B cell (primary cell): Measurements from ENCODE around the gene NEAT1. TPM values are rescaled to one million over a fixed set of nuclear protein-coding genes. Genes with fewer than 3 reads are reported as not detected.

ENCODE experiments used
- ATAC-seq: fragments of 200-7000 bp; cut with Tn5 transposase; one replicate; pipeline ENCODE4 v1.10.0; 2021; ENCODE audit warnings: low read depth, mild to moderate bottlenecking, moderate number of reproducible peaks, moderate library complexity
- CTCF ChIA-PET: fragments of 350-600 bp; sonication (Branson Sonifier 250); formaldehyde crosslinking; loops from one replicate; lab custom pipeline; 2021; ENCODE audit warnings: antibody characterized with exemption, inconsistent platforms; lab: Charles Lee
- POLR2A ChIA-PET: fragments of 350-600 bp; sonication (Branson Sonifier 250); formaldehyde crosslinking; loops from one replicate; lab custom pipeline; 2021; ENCODE audit warnings: antibody characterized with exemption; lab: Charles Lee
- DNase-seq: peaks from one replicate; pipeline ENCODE4 v3.0.0; 2013
- H2AFZ ChIP-seq: 2 replicates; pipeline ENCODE4 v1.6.1; 2012; ENCODE audit warnings: mild to moderate bottlenecking, low read depth, low read length; ENCODE audit not compliant: insufficient read depth, poor library complexity, severe bottlenecking
- H3K27ac ChIP-seq, 2 donors: 1 replicate in 1 of 2; 2 replicates in 1 of 2; pipeline ENCODE4 v1.5.1; 2012 to 2013; ENCODE audit warnings: low read length in 2 of 2, mild to moderate bottlenecking in 2 of 2, moderate library complexity in 1 of 2
- H3K27me3 ChIP-seq, 4 experiments: fragments of 200-600 bp in 1 of 4; sonication (generic) in 1 of 4; replicated peaks in 1 of 4; 1 replicate in 2 of 4; 2 replicates in 2 of 4; pipeline versions ENCODE4 v1.6.1 to v1.7.0; 2013 to 2016; ENCODE audit warnings: low read length in 3 of 4, mild to moderate bottlenecking in 2 of 4, mixed read lengths in 1 of 4, moderate library complexity in 1 of 4; ENCODE audit not compliant: insufficient read depth in 4 of 4, control insufficient read depth in 3 of 4; ENCODE audit errors: control extremely low read depth in 1 of 4
- H3K36me3 ChIP-seq, 2 experiments: replicated peaks in 1 of 2; 1 replicate in 1 of 2; 2 replicates in 1 of 2; pipeline versions ENCODE4 v1.6.1 to v1.7.1; 2013; ENCODE audit warnings: low read length in 1 of 2; ENCODE audit not compliant: insufficient read depth in 2 of 2, control insufficient read depth in 1 of 2; ENCODE audit errors: control extremely low read depth in 1 of 2, extremely low read depth in 1 of 2
- H3K4me1 ChIP-seq, 2 donors: fragments of 200-600 bp in 1 of 2; sonication (generic) in 1 of 2; 1 replicate in 1 of 2; 2 replicates in 1 of 2; pipeline versions ENCODE4 v1.5.1 to v1.6.1; 2013 to 2017; ENCODE audit warnings: low read length in 2 of 2; ENCODE audit not compliant: control insufficient read depth in 2 of 2, insufficient read depth in 2 of 2
- H3K4me2 ChIP-seq: replicated peaks from 2 replicates; pipeline ENCODE3; 2012; ENCODE audit warnings: mild to moderate bottlenecking, low read depth, low read length; ENCODE audit not compliant: poor library complexity, severe bottlenecking
- H3K4me3 ChIP-seq, 5 experiments: fragments of 200-600 bp in 1 of 5; sonication (generic) in 1 of 5; 1 replicate in 3 of 5; 2 replicates in 2 of 5; pipeline versions ENCODE4 v1.5.1 to v1.7.0; 2011 to 2016; ENCODE audit warnings: low read length in 4 of 5, mild to moderate bottlenecking in 4 of 5, low read depth in 2 of 5, control low read depth in 1 of 5, moderate library complexity in 1 of 5; ENCODE audit not compliant: insufficient read depth in 1 of 5; ENCODE audit errors: control extremely low read depth in 1 of 5, extremely low read depth in 1 of 5
- H3K79me2 ChIP-seq: fragments of 200-600 bp; sonication (generic); one replicate; pipeline ENCODE4 v1.6.0; 2016; ENCODE audit warnings: low read length; ENCODE audit not compliant: control insufficient read depth, insufficient read depth
- H3K9ac ChIP-seq: fragments of 200-600 bp; sonication (generic); 2 replicates; pipeline ENCODE4 v1.6.1; 2017; ENCODE audit warnings: mild to moderate bottlenecking, low read length, moderate library complexity
- H3K9me3 ChIP-seq, 3 donors: one replicate each; pipeline versions ENCODE4 v1.6.1 to v1.7.1; 2013; ENCODE audit warnings: low read length in 2 of 3; ENCODE audit not compliant: control insufficient read depth in 2 of 3, insufficient read depth in 1 of 3; ENCODE audit errors: control extremely low read depth in 1 of 3
- H4K20me1 ChIP-seq: 2 replicates; pipeline ENCODE4 v1.6.0; 2012; ENCODE audit warnings: mild to moderate bottlenecking, low read length; ENCODE audit not compliant: insufficient read depth, control insufficient read depth, poor library complexity, severe bottlenecking
- H3K27ac Mint-ChIP-seq: one replicate; pipeline ENCODE4 v1.8.0; 2021; ENCODE audit warnings: mixed read lengths
- H3K27me3 Mint-ChIP-seq: one replicate; pipeline ENCODE4 v1.8.0; 2021; ENCODE audit warnings: mixed read lengths
- H3K4me1 Mint-ChIP-seq: one replicate; pipeline ENCODE4 v1.8.0; 2021; ENCODE audit warnings: mixed read lengths
- H3K4me3 Mint-ChIP-seq: one replicate; pipeline ENCODE4 v1.8.0; 2021; ENCODE audit warnings: mixed read lengths
- H3K9me3 Mint-ChIP-seq: one replicate; pipeline ENCODE4 v1.8.0; 2022; ENCODE audit warnings: mixed read lengths; ENCODE audit not compliant: insufficient read depth
- EZH2 ChIP-seq: IDR thresholded peaks from 2 replicates; pipeline ENCODE4 v1.6.1; 2012; ENCODE audit warnings: borderline replicate concordance, low read depth, mild to moderate bottlenecking, moderate library complexity, low read length; ENCODE audit not compliant: insufficient read depth, poor library complexity, severe bottlenecking
- WGBS: methylation state at CpG from one replicate; pipeline ENCODE4 v1.1.5; 2013; ENCODE audit warnings: missing lambda C conversion rate; ENCODE audit not compliant: insufficient coverage; 5-methylcytosine and 5-hydroxymethylcytosine counted together
- intact Hi-C: fragments of 100-400 bp; cut with micrococcal nuclease; formaldehyde crosslinking; loops from one replicate; pipeline ENCODE4 v1.10.0; 2022
- polyA plus RNA-seq: library from polyadenylated mRNA; depleted of rRNA; stranded (reverse); fragments of >200 nt; gene quantifications from 2 replicates; pipeline ENCODE4 v1.2.3, GENCODE V29; 2012
- total RNA-seq, 2 donors: library from RNA; stranded (reverse); fragments of 120-200 nt in 1 of 2; gene quantifications; 1 replicate in 1 of 2; 2 replicates in 1 of 2; pipeline versions ENCODE4 v1.2.3 to v1.2.4, GENCODE V29; 2013 to 2022
- TF ChIP-seq, protein P1 (sequence below): fragments of 200-600 bp; IDR thresholded peaks from one replicate; pipeline ENCODE4 v1.8.0; 2022; ENCODE audit warnings: antibody characterized with exemption, mild to moderate bottlenecking

The NEAT1 gene
- total and polyA plus RNA-seq, 2 donors (not counting 1 experiment from before 2014, with no cell fraction given), result 66.7 to 1,642 TPM

DNA sequence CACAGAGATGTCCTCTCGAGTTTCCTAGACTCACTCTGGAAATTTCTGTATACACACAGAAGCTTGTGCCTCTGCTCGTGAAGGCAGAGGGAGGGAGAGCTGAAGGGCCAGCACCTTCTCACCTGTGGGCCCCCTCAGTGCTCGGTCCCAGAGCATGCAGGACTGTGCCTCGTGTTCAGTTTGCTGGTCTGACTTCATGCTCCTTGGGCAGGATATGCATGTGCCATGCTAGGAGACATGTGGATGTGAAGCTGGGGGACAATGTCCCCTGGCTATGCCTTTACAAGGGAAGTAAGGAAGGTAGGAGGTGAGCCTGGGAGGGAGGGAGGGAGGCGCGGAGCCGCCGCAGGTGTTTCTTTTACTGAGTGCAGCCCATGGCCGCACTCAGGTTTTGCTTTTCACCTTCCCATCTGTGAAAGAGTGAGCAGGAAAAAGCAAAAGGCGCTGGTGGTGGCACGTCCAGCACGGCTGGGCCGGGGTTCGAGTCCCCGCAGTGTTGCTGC lies 22.6 kb downstream of the NEAT1 start:
- no peak overlapping the region for H2AFZ ChIP-seq
- Mint-ChIP-seq H3K9me3 (no peaks in the 10 kb centered on the region), H3K27ac (peak overlapping the region; percentile 32), H3K4me3 (no peak overlapping the region), H3K4me1 (peaks cover 59% of the 10 kb centered on the region), H3K27me3 (no peaks in the 10 kb centered on the region)
- CTCF ChIA-PET, result no interaction called here
- no peak for DNase-seq
- H3K9ac ChIP-seq, result no peak overlapping the region
- H3K4me3 ChIP-seq, result no peak overlapping the region
- peak overlapping the region in 1 of 2 donors; percentile 11 for H3K27ac ChIP-seq
- H3K4me2 ChIP-seq, result no peak overlapping the region
- H3K36me3 ChIP-seq, result peaks cover 0 to 4% of the 10 kb centered on the region in 2 experiments
- peaks cover 0 to 3% (median 0%) of the 10 kb centered on the region in 3 donors for H3K9me3 ChIP-seq
- H3K4me1 ChIP-seq, result peaks cover 53 to 72% of the 10 kb centered on the region in 2 donors
- TF ChIP-seq, protein P1, sequence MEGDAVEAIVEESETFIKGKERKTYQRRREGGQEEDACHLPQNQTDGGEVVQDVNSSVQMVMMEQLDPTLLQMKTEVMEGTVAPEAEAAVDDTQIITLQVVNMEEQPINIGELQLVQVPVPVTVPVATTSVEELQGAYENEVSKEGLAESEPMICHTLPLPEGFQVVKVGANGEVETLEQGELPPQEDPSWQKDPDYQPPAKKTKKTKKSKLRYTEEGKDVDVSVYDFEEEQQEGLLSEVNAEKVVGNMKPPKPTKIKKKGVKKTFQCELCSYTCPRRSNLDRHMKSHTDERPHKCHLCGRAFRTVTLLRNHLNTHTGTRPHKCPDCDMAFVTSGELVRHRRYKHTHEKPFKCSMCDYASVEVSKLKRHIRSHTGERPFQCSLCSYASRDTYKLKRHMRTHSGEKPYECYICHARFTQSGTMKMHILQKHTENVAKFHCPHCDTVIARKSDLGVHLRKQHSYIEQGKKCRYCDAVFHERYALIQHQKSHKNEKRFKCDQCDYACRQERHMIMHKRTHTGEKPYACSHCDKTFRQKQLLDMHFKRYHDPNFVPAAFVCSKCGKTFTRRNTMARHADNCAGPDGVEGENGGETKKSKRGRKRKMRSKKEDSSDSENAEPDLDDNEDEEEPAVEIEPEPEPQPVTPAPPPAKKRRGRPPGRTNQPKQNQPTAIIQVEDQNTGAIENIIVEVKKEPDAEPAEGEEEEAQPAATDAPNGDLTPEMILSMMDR, result no peak
- no peak for TF ChIP-seq EZH2
- peaks cover 9% of the 10 kb centered on the region for H3K79me2 ChIP-seq
- intact Hi-C loops, result no loop called here
- ATAC-seq, result no peak
- WGBS, result 94% methylated on average over 11 of the region's 15 CpGs
- POLR2A ChIA-PET, result interaction anchor here (0.6 to 9.3 kb wide), 3 partner anchors 26 to 73 kb away, joined by 7 to 102 read pairs (median 21); partner anchors contain the start of gene MALAT1
- H4K20me1 ChIP-seq, result no peaks in the 10 kb centered on the region
- H3K27me3 ChIP-seq, result no peaks in the 10 kb centered on the region
